Measurements from ENCODE around the gene ARID4A.
A peak's percentile ranks its signal among the peaks of the same experiment; 100 is the strongest.
"Not testable (repeated sequence)": the region's sequence is repeated elsewhere in the genome, so short reads cannot be mapped to it uniquely, and the experiment has no call there.

Gene ARID4A

DNA sequence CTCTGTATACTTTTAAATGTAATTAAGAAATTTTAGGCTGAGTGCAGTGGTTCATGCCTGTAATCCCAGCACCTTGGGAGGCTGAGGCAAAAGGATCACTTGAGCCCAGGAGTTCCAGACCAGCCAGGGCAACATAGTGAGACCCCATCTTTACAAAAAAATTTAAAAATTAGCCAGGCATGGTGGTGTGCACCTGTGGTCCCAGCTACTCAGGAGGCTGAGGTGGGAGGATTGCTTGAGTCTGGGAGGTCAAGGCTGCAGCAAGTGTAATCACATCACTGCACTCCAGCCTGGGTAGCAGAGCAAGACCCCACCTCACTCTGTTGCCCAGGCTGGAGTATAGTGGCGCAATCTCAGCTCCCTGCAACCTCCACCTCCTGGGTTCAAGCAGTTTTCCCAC is 63.9 kb downstream of the ARID4A start:
- not testable (repeated sequence) for DNase-seq, ATAC-seq

DNA sequence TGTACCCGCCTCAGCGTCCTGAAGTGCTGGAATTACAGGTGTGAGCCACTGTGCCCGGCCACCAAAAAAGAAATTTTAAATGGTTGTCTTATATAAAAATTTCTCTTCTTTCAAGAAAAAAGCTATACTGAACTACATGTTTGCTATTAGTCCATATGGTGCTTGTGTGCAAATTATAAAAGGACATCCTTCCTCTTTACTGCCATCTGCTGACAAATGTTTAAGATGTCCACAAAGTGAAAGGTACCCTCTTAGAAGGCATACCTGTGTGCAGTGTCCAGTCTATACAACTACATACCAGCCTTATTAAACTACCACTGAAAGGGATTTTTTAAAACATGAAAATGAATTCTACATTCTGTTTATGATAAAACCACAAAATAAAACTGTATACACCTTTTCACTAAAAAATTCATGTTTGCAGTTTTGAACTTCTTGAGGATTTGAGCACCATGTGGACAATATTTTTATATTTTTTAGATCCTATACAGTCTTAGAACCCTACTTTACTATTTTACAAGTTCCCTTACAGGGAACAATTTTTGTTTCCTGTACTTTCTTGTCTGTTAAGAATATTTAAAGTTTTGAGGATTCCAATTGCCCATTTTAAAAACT is 64.5 kb downstream of the ARID4A start:
- no peak for DNase-seq
- no peak for ATAC-seq

DNA sequence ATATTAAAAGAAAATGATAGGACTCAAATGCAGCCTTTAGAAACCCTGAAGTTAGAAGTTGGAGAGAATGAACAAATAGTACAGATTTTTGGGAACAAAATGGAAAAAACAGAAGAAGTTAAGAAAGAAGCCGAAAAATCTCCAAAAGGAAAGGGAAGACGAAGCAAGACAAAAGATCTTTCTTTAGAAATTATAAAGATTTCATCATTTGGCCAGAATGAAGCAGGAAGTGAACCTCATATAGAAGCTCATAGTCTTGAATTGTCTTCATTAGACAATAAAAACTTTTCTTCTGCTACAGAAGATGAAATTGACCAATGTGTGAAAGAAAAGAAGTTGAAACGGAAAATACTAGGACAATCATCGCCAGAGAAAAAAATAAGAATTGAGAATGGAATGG is 66.0 kb downstream of the ARID4A start:
- ATAC-seq (no peak), DNase-seq (no peak)

DNA sequence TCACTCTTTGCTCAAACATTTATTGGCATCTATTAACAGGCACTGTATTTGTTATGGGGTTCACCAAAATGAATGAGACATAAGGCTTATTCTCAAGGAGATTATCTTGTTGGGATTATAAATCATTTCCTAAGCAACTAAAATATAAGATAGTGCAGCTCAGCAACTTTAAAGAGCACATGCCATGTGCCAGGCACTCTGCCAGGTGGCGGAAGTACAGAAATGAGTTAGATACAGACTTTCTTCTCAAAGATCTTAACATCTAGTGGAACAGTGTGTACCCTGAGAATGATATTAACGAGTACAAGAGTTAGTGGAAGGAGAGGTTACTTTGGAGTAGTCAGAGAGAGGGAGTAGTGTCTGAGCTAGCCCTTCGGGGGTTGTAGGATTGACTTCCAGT is 68.9 kb downstream of the ARID4A start:
- DNase-seq (no peak), ATAC-seq (no peak)

DNA sequence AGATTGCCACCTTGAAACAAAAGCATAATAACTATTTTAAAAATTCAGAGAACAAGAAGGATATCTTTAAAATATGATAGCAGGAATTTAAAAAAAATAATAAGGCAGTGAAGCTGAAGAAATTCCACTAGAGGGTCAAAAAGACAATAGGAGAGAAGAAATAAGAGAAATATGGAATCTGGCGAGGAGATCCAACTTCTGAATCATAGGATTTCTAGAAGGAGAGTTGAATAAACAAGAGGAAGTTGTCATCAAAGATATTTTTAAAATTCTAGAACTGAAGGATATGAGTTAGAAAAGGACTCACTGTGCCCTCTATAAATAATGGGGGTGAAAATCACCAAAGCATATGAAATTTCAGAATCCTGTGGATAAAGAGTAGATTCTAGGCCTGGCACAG is 70.6 kb downstream of the ARID4A start:
- DNase-seq (no peak), ATAC-seq (no peak)

DNA sequence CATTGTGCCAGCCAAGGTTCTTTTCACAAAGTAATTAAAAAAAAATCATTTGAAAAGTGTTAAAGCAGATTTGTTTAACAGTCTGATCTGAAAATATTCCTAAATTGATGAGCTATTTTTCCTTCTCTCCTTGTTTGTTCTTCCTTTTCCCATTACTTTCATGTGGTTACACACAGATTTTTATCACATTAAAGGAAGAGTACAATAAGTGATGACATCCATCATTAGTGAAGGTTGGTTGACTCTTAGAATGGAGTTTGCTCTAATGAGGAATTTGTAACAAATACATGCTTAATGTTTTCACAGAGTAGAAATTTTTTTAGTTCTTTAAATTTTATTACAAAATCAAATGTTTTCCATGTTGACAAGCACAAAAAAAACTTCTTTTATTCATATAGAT is 78.4 kb downstream of the ARID4A start:
- ATAC-seq, result no peak
- DNase-seq, result no peak

DNA sequence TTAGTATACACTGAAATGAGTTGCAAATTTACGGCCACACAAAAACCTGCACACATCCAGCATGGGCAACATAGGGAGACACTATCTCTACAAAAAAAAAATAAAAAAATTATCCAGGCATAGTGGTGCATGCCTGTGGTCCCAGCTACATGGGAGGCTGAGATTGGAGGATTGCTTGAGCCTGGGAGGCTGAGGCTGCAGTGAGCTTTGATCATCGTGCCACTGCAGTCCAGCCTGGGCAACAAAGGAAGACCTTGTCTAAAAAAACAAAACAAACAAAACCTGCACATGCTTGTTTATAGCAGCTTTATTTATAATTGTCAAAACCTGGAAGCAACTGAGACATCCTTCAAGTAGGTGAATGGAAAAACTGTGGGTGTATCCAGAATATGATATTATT is 92.5 kb downstream of the ARID4A start:
- no peak for DNase-seq
- no peak for ATAC-seq

DNA sequence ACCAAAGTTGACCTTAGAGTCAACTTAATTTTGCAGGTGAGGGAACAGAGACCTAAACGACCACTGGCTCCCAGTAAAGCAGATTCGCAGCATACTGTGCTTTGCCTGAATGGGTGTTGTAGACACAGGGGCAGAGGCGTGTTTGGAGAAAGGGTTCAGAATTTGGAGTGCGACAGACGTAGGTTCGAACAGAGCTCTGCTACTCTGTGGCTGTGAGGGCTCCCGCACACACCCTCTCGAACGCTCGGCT is 97.1 kb downstream of the ARID4A start:
- no peak for ATAC-seq
- no peak for DNase-seq

DNA sequence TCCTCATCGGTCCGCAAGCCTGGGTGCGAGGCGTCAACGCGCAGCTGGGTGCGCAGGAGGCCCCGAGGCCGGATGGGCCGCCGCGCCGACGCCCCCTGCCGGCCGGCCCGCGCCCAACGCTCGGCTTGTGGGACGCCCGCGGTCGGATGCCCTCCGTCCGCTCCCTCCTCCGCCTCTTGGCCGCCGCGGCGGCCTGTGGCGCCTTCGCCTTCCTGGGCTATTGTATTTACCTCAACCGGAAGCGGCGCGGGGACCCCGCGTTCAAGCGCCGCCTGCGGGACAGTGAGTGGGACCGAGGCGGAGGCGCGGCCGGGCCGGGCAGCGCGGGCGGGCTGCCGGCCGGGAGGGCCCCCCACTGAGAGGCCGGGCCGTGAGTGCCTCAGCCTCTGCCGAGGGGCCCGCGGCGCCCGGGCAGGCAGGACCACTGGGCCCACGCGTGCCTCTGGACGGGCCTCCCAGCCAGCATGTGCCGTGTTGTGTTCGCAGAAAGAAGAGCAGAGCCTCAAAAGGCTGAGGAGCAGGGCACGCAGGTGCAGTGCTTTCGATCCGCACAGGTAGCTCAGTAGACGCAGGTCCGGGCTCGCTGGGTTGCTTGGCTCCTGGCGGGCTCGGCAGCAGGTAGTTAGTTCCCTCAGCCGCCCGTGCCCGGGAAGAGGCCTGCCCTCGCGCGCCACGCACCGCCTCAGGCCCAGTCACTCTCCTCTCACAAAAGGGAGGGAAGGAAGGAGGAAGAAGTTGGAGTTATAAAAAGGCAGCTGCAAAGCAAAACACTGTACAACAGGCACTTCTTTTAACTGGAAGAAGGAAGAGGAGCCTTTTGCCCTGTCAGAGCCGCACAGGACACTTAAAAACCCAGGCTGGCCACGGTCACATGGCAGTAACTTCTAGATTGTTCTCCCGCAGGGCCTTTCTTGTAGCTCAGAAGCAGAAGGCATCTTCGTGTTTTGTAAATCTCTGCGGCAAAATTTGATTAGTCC is 97.7 kb downstream of the ARID4A start, which contains the start of gene TOMM20L:
TSS of gene TOMM20L (plus strand) at position 119 of the 977 bp plus-strand sequence. CDS start at position 147, 28 bp downstream.
- ATAC-seq (peak; percentile 93), DNase-seq (peak; percentile 81)

DNA sequence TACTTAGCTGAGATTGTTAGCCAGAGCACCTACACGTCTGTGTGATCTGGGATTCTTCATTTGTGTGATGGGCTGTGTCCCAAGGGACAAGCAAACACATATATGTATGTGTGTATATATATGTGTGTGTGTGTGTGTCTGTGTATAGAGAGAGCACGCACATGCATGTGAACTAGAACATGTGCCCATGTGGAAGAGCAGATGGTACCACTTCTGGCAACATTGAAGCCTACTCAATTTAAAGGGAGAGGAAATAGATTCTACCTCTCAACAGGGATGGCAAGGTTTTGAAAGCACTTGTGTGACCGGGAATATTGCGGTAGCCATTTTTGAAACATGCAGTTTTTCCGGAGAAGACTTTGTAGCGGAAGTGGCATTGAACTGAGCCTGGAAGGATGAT is 98.8 kb downstream of the ARID4A start:
- no peak for DNase-seq
- ATAC-seq, result no peak

DNA sequence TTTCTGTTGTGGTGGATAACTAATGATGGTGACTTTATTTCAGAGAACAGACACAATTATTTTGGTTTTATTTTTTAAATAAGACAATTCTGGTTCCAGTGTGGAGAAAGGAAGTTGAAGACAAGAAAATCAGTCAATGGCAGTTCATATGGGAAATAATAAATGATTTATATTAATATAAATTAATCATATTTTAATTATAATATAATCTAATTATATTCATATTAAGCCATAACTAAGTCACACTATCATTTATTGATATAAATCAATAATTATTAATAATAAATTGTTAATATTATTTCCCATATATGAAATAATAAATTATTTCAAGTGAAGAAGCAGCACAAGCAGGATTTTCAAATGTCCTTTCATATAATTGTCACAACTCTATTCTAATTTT is 100.1 kb downstream of the ARID4A start:
- ATAC-seq, result no peak
- DNase-seq, result no peak

DNA sequence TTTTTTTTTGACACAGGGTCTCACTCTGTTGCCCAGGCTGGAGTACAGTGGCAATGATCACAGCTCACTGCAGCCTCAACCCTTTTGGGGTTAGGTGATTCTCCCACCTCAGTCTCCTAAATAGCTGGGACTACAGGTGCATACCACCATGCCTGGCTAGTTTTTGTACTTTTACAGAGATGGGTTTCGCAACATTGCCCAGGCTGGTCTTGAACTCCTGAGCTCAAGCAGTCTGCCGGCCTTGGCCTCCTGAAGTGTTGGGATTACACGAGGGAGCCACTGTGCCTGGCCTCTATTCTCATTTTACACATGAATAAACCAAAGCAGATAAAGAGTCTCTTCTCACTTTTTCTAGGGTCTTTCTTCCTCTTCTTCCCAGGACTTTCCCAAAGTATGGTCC is 100.5 kb downstream of the ARID4A start:
- ATAC-seq, result no peak
- DNase-seq, result no peak

DNA sequence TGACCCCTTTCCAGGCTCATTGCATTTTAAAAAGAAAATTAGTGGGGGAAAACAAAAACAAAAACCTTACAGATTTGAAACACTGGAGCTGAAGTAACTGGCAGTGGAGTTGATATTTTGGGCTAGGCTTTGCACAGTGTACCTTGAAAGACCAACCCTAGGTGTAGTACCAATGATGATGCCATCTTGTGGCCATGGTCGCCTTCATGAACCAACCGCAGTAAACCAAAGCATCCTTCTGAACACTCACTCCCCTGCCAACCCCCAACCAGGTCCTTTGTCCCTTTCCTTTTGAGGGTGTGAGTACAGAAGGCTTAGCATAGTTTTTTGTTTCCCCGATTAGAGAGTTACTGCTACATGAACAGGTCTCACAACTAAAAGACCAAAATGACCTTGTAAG is 103.2 kb downstream of the ARID4A start:
- no peak for ATAC-seq
- no peak for DNase-seq

DNA sequence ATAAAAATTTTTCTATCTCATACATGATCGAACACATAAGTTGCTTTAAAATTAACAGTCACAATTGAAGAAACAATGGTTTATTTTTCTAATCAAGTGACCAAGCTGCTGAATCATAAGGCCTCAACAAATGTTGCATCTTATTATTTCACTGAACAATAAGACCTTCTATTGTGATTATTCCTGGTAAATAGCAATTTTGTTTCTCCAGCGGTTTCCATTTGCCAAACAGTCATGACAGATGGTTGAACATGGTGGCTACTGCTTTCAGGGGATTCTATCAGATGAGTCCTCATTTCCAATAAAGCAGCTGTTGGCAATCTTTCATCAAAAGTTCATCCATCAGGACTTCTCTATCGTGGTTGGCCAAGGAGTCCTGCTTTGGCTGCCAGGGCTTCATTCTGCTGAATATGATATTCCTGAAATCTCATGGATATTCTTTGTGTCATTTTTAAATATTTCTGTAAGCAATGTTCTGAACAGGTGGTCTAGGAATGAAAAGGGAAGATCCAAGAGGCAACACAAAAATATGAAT is 110.4 kb downstream of the ARID4A start:
- no peak for ATAC-seq
- DNase-seq, result no peak

DNA sequence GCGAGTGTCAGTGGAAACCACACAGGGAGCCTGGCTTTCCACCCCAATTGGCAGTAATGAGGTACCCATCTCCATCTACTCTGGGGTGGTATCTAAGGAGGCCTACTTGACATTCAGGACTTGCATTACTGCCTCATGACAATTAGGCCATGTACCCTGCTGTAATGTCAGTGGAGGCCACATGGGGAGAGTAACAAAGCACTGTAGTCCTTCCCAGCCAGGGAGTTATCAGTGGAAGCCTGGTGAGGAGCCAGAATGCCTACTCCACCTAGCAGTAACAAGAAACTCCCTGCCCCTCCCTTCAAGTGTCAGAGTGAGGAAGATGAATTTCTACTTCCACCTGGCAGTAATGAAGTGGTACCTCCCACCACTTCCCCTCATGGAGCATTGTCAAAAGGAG is 116.5 kb downstream of the ARID4A start:
- peak; percentile 52 for ATAC-seq
- DNase-seq, result no peak

DNA sequence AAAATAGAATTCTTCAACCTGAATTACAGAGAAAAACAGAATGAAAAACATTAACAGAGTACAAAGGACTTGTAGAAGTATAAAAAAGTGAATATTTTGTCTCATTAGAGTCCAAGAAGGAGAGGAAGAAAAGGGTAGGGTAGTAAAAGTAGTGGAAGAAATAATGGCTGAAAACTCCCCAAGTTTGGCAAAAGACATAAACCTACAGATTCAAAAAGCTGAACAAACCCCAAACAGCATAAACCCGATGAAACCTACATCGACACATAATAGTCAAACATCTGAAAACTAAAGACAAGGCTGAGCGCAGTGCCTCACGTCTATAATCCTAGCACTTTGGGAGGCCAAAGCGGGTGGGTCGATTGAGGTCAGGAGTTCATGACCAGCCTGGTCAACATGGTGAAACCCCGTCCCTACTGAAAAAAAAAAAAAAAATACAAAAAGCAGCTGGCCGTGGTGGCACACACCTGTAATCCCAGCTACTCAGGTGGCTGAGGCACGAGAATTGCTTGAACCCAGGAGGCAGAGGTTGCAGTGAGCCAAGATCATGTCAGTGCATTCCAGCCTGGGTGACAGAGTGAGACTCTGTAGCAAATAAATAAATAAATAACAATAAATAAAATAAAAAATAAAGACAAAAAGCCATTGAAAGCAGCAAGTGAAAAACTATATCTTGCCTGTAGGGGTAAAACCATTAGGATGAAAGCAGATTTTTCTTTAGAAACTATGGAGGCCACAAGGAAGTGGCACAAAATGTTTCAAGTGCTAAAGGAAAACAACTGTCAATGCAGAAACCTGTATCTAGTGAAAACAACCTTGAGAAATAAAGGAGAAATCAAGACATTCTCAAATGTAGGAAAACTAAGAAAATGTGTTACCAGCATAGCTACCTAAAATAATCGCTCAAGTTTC is 117.5 kb downstream of the ARID4A start:
- ATAC-seq (no peak), DNase-seq (no peak)

DNA sequence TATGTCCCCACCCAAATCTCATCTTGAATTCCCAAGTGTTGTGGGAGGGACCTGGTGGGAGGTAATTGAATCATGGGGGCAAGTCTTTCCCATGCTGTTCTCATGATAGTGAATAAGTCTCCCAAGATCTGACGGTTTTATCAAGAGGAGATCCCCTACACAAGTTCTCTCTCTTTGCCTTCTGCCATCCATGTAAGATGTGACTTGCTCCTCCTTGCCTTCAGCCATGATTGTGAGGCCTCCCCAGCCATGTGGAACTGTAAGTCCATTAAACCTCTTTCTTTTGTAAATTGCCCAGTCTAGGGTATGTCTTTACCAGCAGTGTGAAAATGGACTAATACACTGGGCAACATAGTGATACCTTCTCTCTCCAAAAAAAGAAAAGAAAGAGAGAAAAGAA is 118.6 kb downstream of the ARID4A start:
- DNase-seq, ATAC-seq: not testable (repeated sequence)
